ENCODE results near the gene KRT33B.

The KRT33B gene

DNA sequence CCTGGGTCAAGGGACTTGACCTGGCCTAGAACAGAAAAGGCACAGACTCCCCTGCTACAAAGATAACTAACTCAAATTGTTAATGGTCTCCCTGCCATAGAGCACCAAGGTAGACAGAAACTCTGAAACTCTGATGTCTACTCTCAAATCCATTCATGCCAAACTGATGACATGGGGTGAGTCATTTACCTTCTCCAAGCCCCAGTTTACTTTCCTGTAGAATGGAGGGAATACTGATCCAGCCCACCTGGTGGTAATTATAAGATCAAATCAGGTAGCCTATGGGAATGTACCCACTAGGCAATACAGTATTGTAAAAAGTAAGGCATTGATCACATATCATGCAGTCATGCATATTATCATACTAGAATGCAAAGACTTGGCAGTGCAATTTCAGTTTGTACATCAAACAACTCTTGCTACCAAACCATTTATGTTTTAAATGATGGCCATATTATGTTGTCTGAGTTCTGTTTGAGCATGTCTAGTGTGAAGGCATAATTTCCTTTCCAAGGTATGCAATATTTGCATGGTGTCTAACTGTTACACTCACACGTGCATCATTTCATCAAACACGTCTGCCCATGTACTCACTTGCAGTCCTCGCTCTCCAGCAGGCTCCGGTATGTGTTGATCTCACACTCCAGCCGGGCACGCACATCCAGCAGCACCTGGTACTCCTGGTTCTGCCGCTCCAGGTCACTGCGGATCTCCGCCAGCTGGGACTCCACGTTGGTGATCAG lies 24.8 kb upstream of the KRT33B start:
- no peak for DNase-seq (ENCODE audit: low read depth)
- in situ Hi-C loops (cut with HindIII; ENCODE audit: low sequenced_read_pairs): no loop called here
- no peak for TF ChIP-seq CTCF (IDR thresholded peaks at IDR 0.05; ENCODE audit: low read depth, low read length, missing control alignments)
- H3K4me3 ChIP-seq (ENCODE audit: low read depth, low read length): no peak overlapping the region

DNA sequence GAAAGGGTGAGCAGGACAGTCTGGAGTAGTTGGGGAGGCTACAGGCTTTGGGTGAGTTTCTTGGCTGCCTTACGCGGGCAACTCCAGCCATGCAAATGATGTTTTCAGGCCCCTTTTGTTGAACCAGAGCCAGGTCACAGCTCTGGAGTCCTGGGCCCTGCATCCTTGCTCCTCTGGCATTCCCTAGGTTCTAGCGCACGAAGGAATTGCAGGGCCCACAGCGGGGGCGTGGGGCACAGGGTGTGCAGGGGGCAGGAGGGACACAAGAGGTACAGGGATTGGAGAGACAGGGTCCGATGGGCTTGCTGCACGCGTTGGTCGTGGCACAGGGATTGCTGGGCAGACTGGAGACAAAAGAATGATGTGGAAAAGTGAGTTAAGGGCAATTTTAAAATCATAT lies 24.2 kb upstream of the KRT33B start:
- TF ChIP-seq CTCF (IDR thresholded peaks at IDR 0.05; ENCODE audit: low read depth, low read length, missing control alignments): no peak
- in situ Hi-C loops (cut with HindIII; ENCODE audit: low sequenced_read_pairs): no loop called here
- no peak for DNase-seq (ENCODE audit: low read depth)
- no peak overlapping the region for H3K4me3 ChIP-seq (ENCODE audit: low read depth, low read length)

- no peak overlapping the region for H3K4me3 ChIP-seq (ENCODE audit: low read depth, low read length)
- no peak for TF ChIP-seq CTCF (IDR thresholded peaks at IDR 0.05; ENCODE audit: low read depth, low read length, missing control alignments)
- in situ Hi-C loops (cut with HindIII; ENCODE audit: low sequenced_read_pairs): no loop called here
- DNase-seq (ENCODE audit: low read depth): no peak
These were observed 23.7 kb upstream of the KRT33B start for GRCh38 chr17:41393294-41393693.

- no peak for DNase-seq (ENCODE audit: low read depth)
- H3K4me3 ChIP-seq (ENCODE audit: low read depth, low read length): no peak overlapping the region
- no peak for TF ChIP-seq CTCF (IDR thresholded peaks at IDR 0.05; ENCODE audit: low read depth, low read length, missing control alignments)
- in situ Hi-C loops (cut with HindIII; ENCODE audit: low sequenced_read_pairs): no loop called here
These were observed 22.7 kb upstream of the KRT33B start for GRCh38 chr17:41392278-41392677.

- no peak for TF ChIP-seq CTCF (IDR thresholded peaks at IDR 0.05; ENCODE audit: low read depth, low read length, missing control alignments)
- no peak overlapping the region for H3K4me3 ChIP-seq (ENCODE audit: low read depth, low read length)
- in situ Hi-C loops (cut with HindIII; ENCODE audit: low sequenced_read_pairs): no loop called here
- no peak for DNase-seq (ENCODE audit: low read depth)
These were observed 21.9 kb upstream of the KRT33B start for GRCh38 chr17:41391535-41391934.

GRCh38 chr17:41390411-41390938 lies 20.9 kb upstream of the KRT33B start:
- DNase-seq (ENCODE audit: low read depth): no peak
- in situ Hi-C loops (cut with HindIII; ENCODE audit: low sequenced_read_pairs): no loop called here
- no peak overlapping the region for H3K4me3 ChIP-seq (ENCODE audit: low read depth, low read length)
- TF ChIP-seq CTCF (IDR thresholded peaks at IDR 0.05; ENCODE audit: low read depth, low read length, missing control alignments): no peak
